ENCODE results near the gene P2RY4. TPM values are rescaled to one million over a fixed set of nuclear protein-coding genes. Genes with fewer than 3 reads are reported as not detected.
"Not testable (repeated sequence)": the region's sequence is repeated elsewhere in the genome, so short reads cannot be mapped to it uniquely, and the experiment has no call there.

P2RY4 gene
- polyA plus RNA-seq, 1 experiment = 0.22 TPM

- CTCF ChIA-PET = no interaction called here
- Histone ChIP-seq H3K4me3 (ENCODE audit: low read depth, low read length) (no peak overlapping the region), H3K27me3 (ENCODE audit: control insufficient read depth, insufficient read depth, low read length) (no peaks in the 10 kb centered on the region), H3K36me3 (ENCODE audit: control insufficient read depth, insufficient read depth, low read length) (no peaks in the 10 kb centered on the region)
- POLR2A ChIA-PET = no interaction called here
- no peak for DNase-seq (ENCODE audit: low read depth)
- no peak for TF ChIP-seq CTCF (IDR thresholded peaks at IDR 0.05; ENCODE audit: insufficient read depth, low read depth, low read length)
These were observed 15.1 kb downstream of the P2RY4 start for GRCh38 chrX:70244881-70245280.

- DNase-seq (ENCODE audit: low read depth); H3K36me3 ChIP-seq (ENCODE audit: control insufficient read depth, insufficient read depth, low read length); H3K4me3 ChIP-seq (ENCODE audit: low read depth, low read length); H3K27me3 ChIP-seq (ENCODE audit: control insufficient read depth, insufficient read depth, low read length); POLR2A ChIA-PET; CTCF ChIA-PET: not testable (repeated sequence)
These were observed 16.4 kb downstream of the P2RY4 start for GRCh38 chrX:70243601-70244000.

GRCh38 chrX:70241501-70241900 is 18.5 kb downstream of the P2RY4 start:
- no peak for DNase-seq (ENCODE audit: low read depth)
- ChIA-PET POLR2A (no interaction called here), CTCF (no interaction called here)
- TF ChIP-seq CTCF (IDR thresholded peaks at IDR 0.05; ENCODE audit: insufficient read depth, low read depth, low read length) = no peak
- no peaks in the 10 kb centered on the region for H3K27me3 ChIP-seq (ENCODE audit: control insufficient read depth, insufficient read depth, low read length)
- no peaks in the 10 kb centered on the region for H3K36me3 ChIP-seq (ENCODE audit: control insufficient read depth, insufficient read depth, low read length)
- H3K4me3 ChIP-seq (ENCODE audit: low read depth, low read length) = no peak overlapping the region

DNA sequence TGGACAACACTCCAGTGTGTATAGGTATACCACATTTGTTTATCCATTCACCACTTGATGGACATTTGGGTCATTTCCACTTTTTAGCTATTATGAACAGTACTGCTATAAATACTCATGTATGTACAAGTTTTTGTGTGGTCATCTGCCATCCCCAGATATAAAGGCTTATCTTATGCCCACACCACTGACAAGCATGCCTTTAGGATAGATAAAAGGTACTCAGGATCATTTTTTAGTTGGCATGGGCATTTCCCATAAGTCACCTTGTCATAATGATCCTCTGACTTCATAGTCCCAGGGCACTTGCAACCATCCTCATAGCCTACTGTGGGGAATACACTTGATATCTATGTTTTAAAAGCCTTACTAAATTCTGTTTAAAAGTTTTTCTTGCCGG is 19.3 kb downstream of the P2RY4 start:
- TF ChIP-seq CTCF (IDR thresholded peaks at IDR 0.05; ENCODE audit: insufficient read depth, low read depth, low read length) = no peak
- POLR2A ChIA-PET = no interaction called here
- Histone ChIP-seq H3K4me3 (ENCODE audit: low read depth, low read length) (no peak overlapping the region), H3K36me3 (ENCODE audit: control insufficient read depth, insufficient read depth, low read length) (no peaks in the 10 kb centered on the region), H3K27me3 (ENCODE audit: control insufficient read depth, insufficient read depth, low read length) (no peaks in the 10 kb centered on the region)
- no peak for DNase-seq (ENCODE audit: low read depth)
- CTCF ChIA-PET = interaction anchor here (0.6 kb wide), 1 partner anchor 358 kb away, joined by 4 read pairs; no protein-coding TSS in a partner anchor

GRCh38 chrX:70234355-70234754 is 25.6 kb downstream of the P2RY4 start, which contains the start of gene AWAT1:
Gene AWAT1, plus strand, starts transcription at chrX:70234655. Its CDS starts 41 bp downstream, at chrX:70234696.
- no peak for TF ChIP-seq CTCF (IDR thresholded peaks at IDR 0.05; ENCODE audit: insufficient read depth, low read depth, low read length)
- peaks cover 1% of the 10 kb centered on the region; the same call in 1 of the 2 replicates for H3K27me3 ChIP-seq (ENCODE audit: control insufficient read depth, insufficient read depth, low read length)
- POLR2A ChIA-PET = no interaction called here
- H3K36me3 ChIP-seq (ENCODE audit: control insufficient read depth, insufficient read depth, low read length) = no peaks in the 10 kb centered on the region
- CTCF ChIA-PET = no interaction called here
- no peak within 1 kb of the TSS for H3K4me3 ChIP-seq (ENCODE audit: low read depth, low read length)
- no peak for DNase-seq (ENCODE audit: low read depth)

DNA sequence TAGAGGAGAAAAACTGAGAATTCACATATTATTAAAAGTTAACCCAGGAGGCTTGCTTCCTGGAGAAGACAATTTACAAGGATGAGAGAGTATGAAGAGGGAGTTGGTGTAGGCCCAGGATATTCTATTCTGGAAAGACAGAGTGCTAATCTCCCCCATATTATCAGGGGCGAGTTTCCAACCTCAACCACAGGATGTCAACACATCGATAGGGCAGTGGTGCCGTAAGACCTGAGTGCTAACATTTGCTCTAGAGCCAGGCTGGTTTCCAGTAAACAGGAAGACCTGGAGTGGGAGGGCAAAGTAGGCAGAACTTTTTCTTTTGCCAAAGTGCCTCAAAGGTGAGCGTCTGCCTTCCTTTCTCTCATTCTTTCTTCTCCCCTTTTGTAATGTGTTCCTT is 28.3 kb downstream of the P2RY4 start:
- no peak for DNase-seq (ENCODE audit: low read depth)
- Histone ChIP-seq H3K27me3 (ENCODE audit: control insufficient read depth, insufficient read depth, low read length) (peaks cover 1% of the 10 kb centered on the region; the same call in 1 of the 2 replicates), H3K4me3 (ENCODE audit: low read depth, low read length) (no peak overlapping the region), H3K36me3 (ENCODE audit: control insufficient read depth, insufficient read depth, low read length) (no peaks in the 10 kb centered on the region)
- ChIA-PET CTCF (no interaction called here), POLR2A (no interaction called here)
- TF ChIP-seq CTCF (IDR thresholded peaks at IDR 0.05; ENCODE audit: insufficient read depth, low read depth, low read length) = no peak

Data from BJ (cell line).